ENCODE data around the gene ATRX.
"Not testable (repeated sequence)": the region's sequence is repeated elsewhere in the genome, so short reads cannot be mapped to it uniquely, and the experiment has no call there.

- TF ChIP-seq CTCF (conservative IDR thresholded peaks at IDR 0.05; ENCODE audit: low read depth, low read length); EZH2phosphoT487 (IDR thresholded peaks at IDR 0.05; ENCODE audit: borderline replicate concordance, low read length): not testable (repeated sequence)
Observed at GRCh38 chrX:77531261-77531660, 254.8 kb downstream of the ATRX start.

Measured in PC-3 (cell line).